MCF 10A (cell line): ENCODE data around the gene GPS1. TPM values are rescaled to one million over a fixed set of nuclear protein-coding genes. Genes with fewer than 3 reads are reported as not detected.

ENCODE experiments used
- BruUV-seq: library from RNA; stranded (reverse); fragments of 400-500 nt; replicated peaks from 2 replicates; lab custom pipeline; 2021; lab: Mats Ljungman, UMichigan
- CTCF ChIA-PET: fragments of 300-600 bp; sonication (Branson Sonifier 250); formaldehyde crosslinking; extraction: SDS; loops from one replicate; lab custom pipeline; 2021; ENCODE audit warnings: antibody characterized with exemption, inconsistent platforms; lab: Yijun Ruan, JAX
- POLR2A ChIA-PET: fragments of 300-600, 350-650 bp; sonication (Branson Sonifier 250); formaldehyde crosslinking; extraction: SDS; loops from one replicate; lab custom pipeline; 2020; ENCODE audit warnings: antibody characterized with exemption, inconsistent platforms; lab: Yijun Ruan, JAX
- DNase-seq: peaks from one replicate; pipeline ENCODE4 v3.0.0-alpha.2; 2018; ENCODE audit not compliant: unreplicated experiment
- H3K27ac Mint-ChIP-seq: one replicate; pipeline ENCODE4 v1.8.0; 2022; ENCODE audit warnings: mild to moderate bottlenecking, low read depth, mixed read lengths; ENCODE audit not compliant: unreplicated experiment
- H3K27me3 Mint-ChIP-seq: one replicate; pipeline ENCODE4 v1.8.0; 2022; ENCODE audit warnings: mixed read lengths; ENCODE audit not compliant: insufficient read depth, unreplicated experiment
- H3K36me3 Mint-ChIP-seq: one replicate; pipeline ENCODE4 v1.8.0; 2022; ENCODE audit warnings: mild to moderate bottlenecking, moderate library complexity, mixed read lengths; ENCODE audit not compliant: insufficient read depth, unreplicated experiment
- H3K4me1 Mint-ChIP-seq: one replicate; pipeline ENCODE4 v1.8.0; 2022; ENCODE audit warnings: mixed read lengths; ENCODE audit not compliant: insufficient read depth, unreplicated experiment
- H3K4me3 Mint-ChIP-seq: one replicate; pipeline ENCODE4 v1.8.0; 2022; ENCODE audit warnings: mild to moderate bottlenecking, moderate library complexity, mixed read lengths; ENCODE audit not compliant: unreplicated experiment
- H3K9me3 Mint-ChIP-seq: one replicate; pipeline ENCODE4 v1.8.0; 2022; ENCODE audit warnings: mixed read lengths; ENCODE audit not compliant: unreplicated experiment
- intact Hi-C: fragments of 100-400 bp; cut with micrococcal nuclease; formaldehyde crosslinking; loops from 2 replicates; pipeline ENCODE4 v1.14.1; 2022
- total RNA-seq: library from RNA; stranded (reverse); gene quantifications from 2 replicates; pipeline ENCODE4 v1.2.3, GENCODE V29; 2022
- TF ChIP-seq, protein P1 (sequence below): fragments of 200-600 bp; IDR thresholded peaks from one replicate; pipeline ENCODE4 v1.8.0; 2022; ENCODE audit warnings: antibody characterized with exemption, mild to moderate bottlenecking; ENCODE audit not compliant: unreplicated experiment

GPS1 gene
- total RNA-seq, 1 experiment from 2014 or later: 100 TPM

DNA sequence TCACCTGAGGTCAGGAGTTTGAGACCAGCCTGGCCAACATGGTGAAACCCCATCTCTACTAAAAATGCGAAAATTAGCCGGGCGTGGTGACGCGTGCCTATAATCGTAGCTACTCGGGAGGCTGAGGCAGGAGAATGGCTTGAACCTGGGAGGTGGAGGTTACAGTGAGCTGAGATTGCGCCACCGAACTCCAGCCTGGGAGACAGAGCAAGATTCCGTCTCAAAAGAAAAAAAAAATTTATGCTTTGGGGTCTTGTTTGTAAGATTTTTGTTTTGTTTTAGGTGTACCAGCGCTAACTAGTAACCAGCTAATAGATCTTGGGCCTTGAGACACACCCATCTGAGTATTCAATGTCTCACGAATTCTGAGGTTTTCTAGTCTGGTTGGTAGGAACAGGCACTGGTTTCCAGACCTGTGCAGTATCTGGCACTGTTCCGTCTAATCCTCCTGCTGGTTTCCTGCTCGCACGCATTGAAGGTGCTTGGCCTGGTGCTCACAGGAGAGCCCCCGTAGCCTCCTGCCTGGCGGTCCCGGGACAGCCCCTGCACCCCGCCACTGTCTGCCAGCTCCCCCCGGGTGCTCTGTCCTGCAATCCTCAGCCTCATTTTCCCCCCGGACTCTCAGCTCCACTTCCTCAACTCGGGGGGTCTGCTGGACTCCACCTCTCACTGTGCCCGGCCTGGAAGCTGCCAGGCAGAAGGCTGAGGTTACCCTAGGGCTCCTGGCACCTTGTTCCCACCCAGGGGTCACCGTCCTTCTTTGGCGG is 24.5 kb downstream of the GPS1 start:
- intact Hi-C loops: no loop called here
- H3K4me1 Mint-ChIP-seq: no peaks in the 10 kb centered on the region
- no peak overlapping the region for H3K4me3 Mint-ChIP-seq
- ChIA-PET CTCF (interaction anchor here (0.7 kb wide), 1 partner anchor 96 kb away, joined by 3 read pairs; no protein-coding TSS in a partner anchor), POLR2A (interaction anchor here (0.6 to 3.2 kb wide), 13 partner anchors 9 to 79 kb away, joined by 3 to 15 read pairs (median 4); partner anchors contain the start of genes DCXR and DUS1L)
- no TSS peak for BruUV-seq
- no peak for DNase-seq
- no peaks in the 10 kb centered on the region for H3K9me3 Mint-ChIP-seq
- H3K27ac Mint-ChIP-seq: no peak overlapping the region
- H3K27me3 Mint-ChIP-seq: no peaks in the 10 kb centered on the region
- peaks cover 60% of the 10 kb centered on the region for H3K36me3 Mint-ChIP-seq
- TF ChIP-seq, protein P1, sequence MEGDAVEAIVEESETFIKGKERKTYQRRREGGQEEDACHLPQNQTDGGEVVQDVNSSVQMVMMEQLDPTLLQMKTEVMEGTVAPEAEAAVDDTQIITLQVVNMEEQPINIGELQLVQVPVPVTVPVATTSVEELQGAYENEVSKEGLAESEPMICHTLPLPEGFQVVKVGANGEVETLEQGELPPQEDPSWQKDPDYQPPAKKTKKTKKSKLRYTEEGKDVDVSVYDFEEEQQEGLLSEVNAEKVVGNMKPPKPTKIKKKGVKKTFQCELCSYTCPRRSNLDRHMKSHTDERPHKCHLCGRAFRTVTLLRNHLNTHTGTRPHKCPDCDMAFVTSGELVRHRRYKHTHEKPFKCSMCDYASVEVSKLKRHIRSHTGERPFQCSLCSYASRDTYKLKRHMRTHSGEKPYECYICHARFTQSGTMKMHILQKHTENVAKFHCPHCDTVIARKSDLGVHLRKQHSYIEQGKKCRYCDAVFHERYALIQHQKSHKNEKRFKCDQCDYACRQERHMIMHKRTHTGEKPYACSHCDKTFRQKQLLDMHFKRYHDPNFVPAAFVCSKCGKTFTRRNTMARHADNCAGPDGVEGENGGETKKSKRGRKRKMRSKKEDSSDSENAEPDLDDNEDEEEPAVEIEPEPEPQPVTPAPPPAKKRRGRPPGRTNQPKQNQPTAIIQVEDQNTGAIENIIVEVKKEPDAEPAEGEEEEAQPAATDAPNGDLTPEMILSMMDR: no peak

DNA sequence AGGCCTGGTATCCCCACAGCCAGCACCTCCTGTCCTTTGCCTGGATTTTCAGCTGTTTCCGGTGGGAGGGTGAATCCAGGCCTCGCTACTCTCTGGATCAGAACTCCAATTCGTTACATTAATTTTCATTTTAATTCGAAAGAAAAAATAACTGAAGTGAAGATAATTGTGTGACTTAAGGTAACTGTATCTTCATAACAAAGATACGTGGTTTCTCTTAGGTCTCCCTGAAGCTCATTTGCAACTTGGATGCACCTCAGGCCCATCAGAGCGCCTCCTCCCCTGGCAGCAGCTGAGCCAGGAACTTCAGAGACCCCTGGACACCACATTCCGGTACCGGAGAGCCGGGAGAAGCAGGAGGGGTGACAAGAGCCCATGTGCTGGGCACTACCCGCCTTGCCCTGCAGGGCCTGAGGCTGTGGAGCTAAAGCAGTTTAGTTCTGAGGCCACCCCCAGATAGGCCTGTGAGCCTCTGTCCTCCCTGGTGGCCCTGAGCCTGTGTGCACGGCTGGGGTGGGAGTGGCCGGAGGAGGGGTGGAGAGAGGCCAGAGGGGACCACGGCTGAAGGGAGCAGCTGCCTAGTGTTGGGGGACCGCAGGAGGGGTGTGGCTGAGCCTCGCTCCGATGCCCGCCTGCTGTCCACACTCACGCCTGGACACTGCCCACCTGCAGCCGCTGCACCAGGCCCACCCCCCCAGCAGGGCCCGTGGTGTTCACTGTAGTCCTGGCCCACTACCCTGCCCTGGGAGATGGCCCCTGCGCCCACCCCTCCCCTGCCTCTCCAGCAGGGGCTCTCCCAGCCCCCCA is 25.3 kb downstream of the GPS1 start:
- no peaks in the 10 kb centered on the region for H3K27me3 Mint-ChIP-seq
- ChIA-PET POLR2A (interaction anchor here (0.6 to 3.2 kb wide), 11 partner anchors 10 to 78 kb away, joined by 3 to 15 read pairs (median 4); partner anchors contain the start of genes DCXR and DUS1L), CTCF (interaction anchor here (0.5 to 0.7 kb wide), 2 partner anchors 10 to 97 kb away, joined by 3 to 4 read pairs; no protein-coding TSS in a partner anchor)
- BruUV-seq: no TSS peak
- intact Hi-C loops: no loop called here
- no peaks in the 10 kb centered on the region for H3K4me1 Mint-ChIP-seq
- TF ChIP-seq, protein P1: no peak
- no peak for DNase-seq
- peaks cover 68% of the 10 kb centered on the region for H3K36me3 Mint-ChIP-seq
- H3K4me3 Mint-ChIP-seq: no peak overlapping the region
- no peaks in the 10 kb centered on the region for H3K9me3 Mint-ChIP-seq
- no peak overlapping the region for H3K27ac Mint-ChIP-seq

DNA sequence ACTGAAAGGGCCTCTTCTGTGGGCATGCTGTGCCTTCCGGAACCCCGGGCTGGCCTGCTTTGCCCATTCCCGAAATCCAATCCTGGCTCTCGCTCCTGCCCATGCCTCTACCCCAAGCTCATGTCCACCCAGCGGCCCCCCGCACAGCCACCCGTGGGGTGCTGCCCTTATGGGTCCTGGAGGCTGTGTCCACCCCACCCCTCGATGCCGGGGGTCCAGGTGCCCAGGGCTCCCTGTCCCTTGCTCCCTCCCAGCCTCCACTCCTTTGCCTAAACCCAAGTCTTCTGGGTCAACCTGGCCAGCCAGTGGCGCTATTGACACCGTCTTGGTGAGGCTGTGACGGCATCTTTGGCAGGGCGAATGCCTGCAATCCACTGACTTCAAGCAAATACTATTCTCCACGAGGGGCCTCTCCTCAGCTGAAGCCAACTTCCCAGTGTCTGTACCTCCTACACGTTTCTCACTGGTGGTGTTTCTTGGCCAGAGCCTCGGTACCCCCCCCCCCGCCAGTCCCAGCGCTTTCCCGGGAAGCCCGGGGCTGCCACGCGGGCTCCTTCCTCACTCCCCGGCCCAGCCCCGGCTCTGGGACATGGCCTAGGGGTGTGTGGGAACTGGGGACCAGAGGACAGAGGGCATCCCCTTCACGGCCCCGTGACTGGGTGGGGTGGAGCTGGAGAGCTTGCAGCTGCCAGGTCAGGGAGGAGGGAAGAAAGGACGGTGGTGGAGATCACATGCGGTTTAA is 26.1 kb downstream of the GPS1 start:
- BruUV-seq: no TSS peak
- intact Hi-C loops: no loop called here

More for the DNA sequence above, 26.1 kb downstream of the GPS1 start:
- CTCF ChIA-PET: interaction anchor here (0.5 to 0.6 kb wide), 2 partner anchors 11 to 47 kb away, joined by 3 to 4 read pairs; no protein-coding TSS in a partner anchor
- H3K36me3 Mint-ChIP-seq: peaks cover 70% of the 10 kb centered on the region
- TF ChIP-seq, protein P1: no peak
- H3K9me3 Mint-ChIP-seq: no peaks in the 10 kb centered on the region
- H3K4me1 Mint-ChIP-seq: no peaks in the 10 kb centered on the region
- no peaks in the 10 kb centered on the region for H3K27me3 Mint-ChIP-seq
- H3K4me3 Mint-ChIP-seq: no peak overlapping the region
- H3K27ac Mint-ChIP-seq: no peak overlapping the region
- DNase-seq: no peak
- POLR2A ChIA-PET: interaction anchor here (1.0 to 3.2 kb wide), 6 partner anchors 12 to 77 kb away, joined by 3 to 15 read pairs (median 4); partner anchors contain the start of genes DCXR and DUS1L
